ENCODE data around the gene SGO2.
"Not testable (repeated sequence)": the region's sequence is repeated elsewhere in the genome, so short reads cannot be mapped to it uniquely, and the experiment has no call there.

The SGO2 gene

DNA sequence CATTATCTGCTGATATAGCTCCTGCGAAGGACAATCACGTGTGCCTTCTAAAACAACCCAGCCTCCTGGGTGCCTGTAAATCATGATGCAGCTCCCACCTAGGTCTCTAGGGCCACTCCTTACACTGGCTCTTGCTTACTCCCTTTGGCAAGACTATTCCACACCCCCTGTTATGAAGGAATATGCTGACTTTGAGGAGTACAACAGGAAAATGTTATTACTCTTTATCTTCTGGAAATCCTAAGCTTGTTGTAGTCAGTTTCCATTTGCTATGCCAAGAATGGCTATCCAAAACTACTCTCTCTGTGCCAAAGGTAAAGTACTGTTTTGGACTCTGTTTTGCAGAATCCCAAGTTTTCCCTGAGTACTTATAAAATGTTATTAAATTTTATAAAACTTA, 7.7 kb downstream of the SGO2 start:
- DNase-seq = no peak
- WGBS (ENCODE audit: insufficient coverage) = 100% methylated on average over 2 of the region's 2 CpGs
- ChIA-PET POLR2A (no interaction called here), CTCF (interaction anchor here (0.6 kb wide), 1 partner anchor 43 kb away, joined by 3 read pairs; no protein-coding TSS in a partner anchor)
- Histone ChIP-seq H3K27ac (ENCODE audit: insufficient read depth in 1 of 2, low read depth in 1 of 2, low read length in 2 of 2, poor library complexity in 1 of 2, severe bottlenecking in 2 of 2) (no peak overlapping the region), H3K4me1 (ENCODE audit: control extremely low read depth in 1 of 4, control insufficient read depth in 4 of 4, insufficient read depth in 4 of 4, low read length in 3 of 4) (peaks cover 0 to 3% (median 0%) of the 10 kb centered on the region in 4 experiments), H3K4me3 (ENCODE audit: control insufficient read depth in 1 of 7, extremely low read depth in 1 of 7, insufficient read depth in 4 of 7, low read depth in 2 of 7, low read length in 6 of 7) (no peak overlapping the region), H3K36me3 (ENCODE audit: control insufficient read depth in 4 of 4, insufficient read depth in 4 of 4, low read length in 3 of 4) (peaks cover 5 to 38% (median 21%) of the 10 kb centered on the region in 4 experiments), H3K9me3 (ENCODE audit: control extremely low read depth in 1 of 5, control insufficient read depth in 4 of 5, insufficient read depth in 2 of 5, low read depth in 1 of 5, low read length in 4 of 5) (no peaks in the 10 kb centered on the region), H3K27me3 (replicated peaks in 2 of 5; ENCODE audit: control insufficient read depth in 4 of 5, insufficient read depth in 5 of 5, low read length in 4 of 5) (no peaks in the 10 kb centered on the region)

DNA sequence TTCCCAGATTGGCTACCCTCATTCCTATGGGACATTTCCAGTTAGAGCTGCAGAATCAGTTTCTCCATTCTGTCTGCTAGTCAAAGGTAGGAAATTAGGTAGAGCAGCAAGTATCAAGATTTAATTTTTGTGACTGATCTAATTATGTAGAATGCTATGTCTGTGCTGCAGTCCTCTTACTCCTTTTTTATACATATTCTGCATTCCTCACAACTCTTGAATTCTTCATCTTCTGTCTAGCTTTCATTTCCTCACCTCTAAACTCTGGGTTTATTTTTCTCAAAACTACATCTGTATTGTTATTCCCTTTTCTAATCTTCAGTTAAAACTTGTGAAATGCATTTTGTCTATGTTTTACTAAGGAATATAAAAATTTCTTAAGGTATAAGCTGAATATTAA, 8.6 kb downstream of the SGO2 start:
- CTCF ChIA-PET = interaction anchor here (0.5 to 2.1 kb wide), 3 partner anchors 8 to 524 kb away, joined by 3 to 5 read pairs (median 4); partner anchors contain the start of gene SGO2

DNA sequence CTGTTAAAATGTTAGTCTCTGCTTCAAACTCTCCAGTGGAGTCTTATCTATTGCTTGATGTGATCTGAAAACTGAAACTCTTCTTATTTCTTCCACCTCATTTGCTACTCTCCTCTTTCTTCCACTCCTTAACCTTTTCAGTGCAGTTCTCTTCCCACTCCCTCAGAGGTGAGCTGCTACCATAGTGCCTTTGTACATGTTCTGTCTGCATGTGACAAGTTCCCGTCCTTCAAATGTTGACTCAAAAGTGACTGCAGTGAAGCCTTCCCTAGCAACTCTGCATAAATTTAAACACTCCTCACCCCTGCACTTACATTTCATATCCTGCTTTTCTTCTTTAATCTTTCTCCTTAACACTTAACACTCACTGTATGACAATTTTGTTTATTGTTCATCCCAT, 12.1 kb downstream of the SGO2 start:
- DNase-seq = no peak
- no peaks in the 10 kb centered on the region for H3K4me1 ChIP-seq (ENCODE audit: control extremely low read depth in 1 of 4, control insufficient read depth in 4 of 4, insufficient read depth in 4 of 4, low read length in 3 of 4)
- WGBS (ENCODE audit: insufficient coverage) = 88% methylated on average over 1 of the region's 1 CpG
- ChIA-PET POLR2A (interaction anchor here (0.7 kb wide), 1 partner anchor 99 kb away, joined by 3 read pairs; no protein-coding TSS in a partner anchor), CTCF (no interaction called here)
- no peak overlapping the region for H3K4me3 ChIP-seq (ENCODE audit: control insufficient read depth in 1 of 7, extremely low read depth in 1 of 7, insufficient read depth in 4 of 7, low read depth in 2 of 7, low read length in 6 of 7)
- peaks cover 0 to 11% (median 3%) of the 10 kb centered on the region in 5 experiments for H3K9me3 ChIP-seq (ENCODE audit: control extremely low read depth in 1 of 5, control insufficient read depth in 4 of 5, insufficient read depth in 2 of 5, low read depth in 1 of 5, low read length in 4 of 5)
- H3K27ac ChIP-seq (ENCODE audit: insufficient read depth in 1 of 2, low read depth in 1 of 2, low read length in 2 of 2, poor library complexity in 1 of 2, severe bottlenecking in 2 of 2) = no peak overlapping the region
- H3K27me3 ChIP-seq (replicated peaks in 2 of 5; ENCODE audit: control insufficient read depth in 4 of 5, insufficient read depth in 5 of 5, low read length in 4 of 5) = no peaks in the 10 kb centered on the region
- H3K36me3 ChIP-seq (ENCODE audit: control insufficient read depth in 4 of 4, insufficient read depth in 4 of 4, low read length in 3 of 4) = peaks cover 21 to 65% (median 40%) of the 10 kb centered on the region in 4 experiments

More for the DNA sequence above, 8.6 kb downstream of the SGO2 start:
- POLR2A ChIA-PET = no interaction called here
- Histone ChIP-seq H3K4me3 (ENCODE audit: control insufficient read depth in 1 of 7, extremely low read depth in 1 of 7, insufficient read depth in 4 of 7, low read depth in 2 of 7, low read length in 6 of 7) (no peak overlapping the region), H3K4me1 (ENCODE audit: control extremely low read depth in 1 of 4, control insufficient read depth in 4 of 4, insufficient read depth in 4 of 4, low read length in 3 of 4) (peaks cover 0 to 3% (median 0%) of the 10 kb centered on the region in 4 experiments), H3K27ac (ENCODE audit: insufficient read depth in 1 of 2, low read depth in 1 of 2, low read length in 2 of 2, poor library complexity in 1 of 2, severe bottlenecking in 2 of 2) (no peak overlapping the region), H3K9me3 (ENCODE audit: control extremely low read depth in 1 of 5, control insufficient read depth in 4 of 5, insufficient read depth in 2 of 5, low read depth in 1 of 5, low read length in 4 of 5) (peaks cover 0 to 1% (median 0%) of the 10 kb centered on the region in 5 experiments), H3K27me3 (replicated peaks in 2 of 5; ENCODE audit: control insufficient read depth in 4 of 5, insufficient read depth in 5 of 5, low read length in 4 of 5) (no peaks in the 10 kb centered on the region), H3K36me3 (ENCODE audit: control insufficient read depth in 4 of 4, insufficient read depth in 4 of 4, low read length in 3 of 4) (peaks cover 5 to 41% (median 22%) of the 10 kb centered on the region in 4 experiments)
- no peak for DNase-seq

DNA sequence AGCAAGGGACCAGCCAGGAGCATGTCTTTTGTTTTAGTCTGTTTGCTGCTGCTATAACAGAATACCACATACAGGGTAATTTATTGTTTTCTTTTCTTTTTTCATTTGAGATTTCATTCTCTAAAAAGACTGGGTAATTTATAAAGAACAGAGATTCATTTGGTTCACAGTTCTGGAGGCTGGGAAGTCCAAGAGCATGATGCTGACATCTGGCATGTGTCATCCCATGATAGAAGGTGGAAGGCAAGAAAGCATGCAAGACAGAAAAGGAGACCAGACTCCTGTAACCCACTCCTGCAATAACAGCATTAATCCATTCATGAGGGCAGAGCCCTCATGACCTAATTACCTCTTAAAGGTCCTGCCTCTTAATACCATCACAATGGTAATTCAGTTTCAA, 14.8 kb downstream of the SGO2 start:
- ChIA-PET POLR2A (no interaction called here), CTCF (no interaction called here)
- Histone ChIP-seq H3K9me3 (ENCODE audit: control extremely low read depth in 1 of 5, control insufficient read depth in 4 of 5, insufficient read depth in 2 of 5, low read depth in 1 of 5, low read length in 4 of 5) (peaks cover 0 to 14% (median 3%) of the 10 kb centered on the region in 5 experiments), H3K36me3 (ENCODE audit: control insufficient read depth in 4 of 4, insufficient read depth in 4 of 4, low read length in 3 of 4) (peaks cover 19 to 77% (median 39%) of the 10 kb centered on the region in 4 experiments), H3K4me1 (ENCODE audit: control extremely low read depth in 1 of 4, control insufficient read depth in 4 of 4, insufficient read depth in 4 of 4, low read length in 3 of 4) (no peaks in the 10 kb centered on the region), H3K27me3 (replicated peaks in 2 of 5; ENCODE audit: control insufficient read depth in 4 of 5, insufficient read depth in 5 of 5, low read length in 4 of 5) (no peaks in the 10 kb centered on the region), H3K27ac (ENCODE audit: insufficient read depth in 1 of 2, low read depth in 1 of 2, low read length in 2 of 2, poor library complexity in 1 of 2, severe bottlenecking in 2 of 2) (no peak overlapping the region), H3K4me3 (ENCODE audit: control insufficient read depth in 1 of 7, extremely low read depth in 1 of 7, insufficient read depth in 4 of 7, low read depth in 2 of 7, low read length in 6 of 7) (no peak overlapping the region)
- no peak for DNase-seq

GRCh38 chr2:200566596-200566995, 40.6 kb downstream of the SGO2 start:
- DNase-seq; H3K4me1 ChIP-seq (ENCODE audit: control extremely low read depth in 1 of 4, control insufficient read depth in 4 of 4, insufficient read depth in 4 of 4, low read length in 3 of 4); POLR2A ChIA-PET; H3K9me3 ChIP-seq (ENCODE audit: control extremely low read depth in 1 of 5, control insufficient read depth in 4 of 5, insufficient read depth in 2 of 5, low read depth in 1 of 5, low read length in 4 of 5); H3K27me3 ChIP-seq (replicated peaks in 2 of 5; ENCODE audit: control insufficient read depth in 4 of 5, insufficient read depth in 5 of 5, low read length in 4 of 5); CTCF ChIA-PET; H3K4me3 ChIP-seq (ENCODE audit: control insufficient read depth in 1 of 7, extremely low read depth in 1 of 7, insufficient read depth in 4 of 7, low read depth in 2 of 7, low read length in 6 of 7); H3K27ac ChIP-seq (ENCODE audit: insufficient read depth in 1 of 2, low read depth in 1 of 2, low read length in 2 of 2, poor library complexity in 1 of 2, severe bottlenecking in 2 of 2): not testable (repeated sequence)
- 98% methylated on average over 12 of the region's 12 CpGs for WGBS (ENCODE audit: insufficient coverage)
- peaks cover 0 to 13% (median 6%) of the 10 kb centered on the region in 4 experiments for H3K36me3 ChIP-seq (ENCODE audit: control insufficient read depth in 4 of 4, insufficient read depth in 4 of 4, low read length in 3 of 4)

- H3K36me3 ChIP-seq (ENCODE audit: control insufficient read depth in 4 of 4, insufficient read depth in 4 of 4, low read length in 3 of 4) = peaks cover 0 to 16% (median 10%) of the 10 kb centered on the region in 4 experiments
- H3K4me1 ChIP-seq (ENCODE audit: control extremely low read depth in 1 of 4, control insufficient read depth in 4 of 4, insufficient read depth in 4 of 4, low read length in 3 of 4) = no peaks in the 10 kb centered on the region
- no peaks in the 10 kb centered on the region for H3K27me3 ChIP-seq (replicated peaks in 2 of 5; ENCODE audit: control insufficient read depth in 4 of 5, insufficient read depth in 5 of 5, low read length in 4 of 5)
- no peak overlapping the region for H3K4me3 ChIP-seq (ENCODE audit: control insufficient read depth in 1 of 7, extremely low read depth in 1 of 7, insufficient read depth in 4 of 7, low read depth in 2 of 7, low read length in 6 of 7)
- ChIA-PET POLR2A (no interaction called here), CTCF (interaction anchor here (1.4 to 2.0 kb wide), 2 partner anchors 50 to 132 kb away, joined by 3 to 6 read pairs; no protein-coding TSS in a partner anchor)
- H3K27ac ChIP-seq (ENCODE audit: insufficient read depth in 1 of 2, low read depth in 1 of 2, low read length in 2 of 2, poor library complexity in 1 of 2, severe bottlenecking in 2 of 2) = no peak overlapping the region
- peaks cover 0 to 5% (median 0%) of the 10 kb centered on the region in 5 experiments for H3K9me3 ChIP-seq (ENCODE audit: control extremely low read depth in 1 of 5, control insufficient read depth in 4 of 5, insufficient read depth in 2 of 5, low read depth in 1 of 5, low read length in 4 of 5)
- no peak for DNase-seq
- WGBS (ENCODE audit: insufficient coverage) = no CpG with 5 or more reads among the region's 3 CpGs
Measured at GRCh38 chr2:200567932-200568331, 41.9 kb downstream of the SGO2 start.

GRCh38 chr2:200575957-200576356, 50.0 kb downstream of the SGO2 start:
- Histone ChIP-seq H3K4me1 (ENCODE audit: control extremely low read depth in 1 of 4, control insufficient read depth in 4 of 4, insufficient read depth in 4 of 4, low read length in 3 of 4) (no peaks in the 10 kb centered on the region), H3K4me3 (ENCODE audit: control insufficient read depth in 1 of 7, extremely low read depth in 1 of 7, insufficient read depth in 4 of 7, low read depth in 2 of 7, low read length in 6 of 7) (no peak overlapping the region), H3K9me3 (ENCODE audit: control extremely low read depth in 1 of 5, control insufficient read depth in 4 of 5, insufficient read depth in 2 of 5, low read depth in 1 of 5, low read length in 4 of 5) (no peaks in the 10 kb centered on the region), H3K27me3 (replicated peaks in 2 of 5; ENCODE audit: control insufficient read depth in 4 of 5, insufficient read depth in 5 of 5, low read length in 4 of 5) (no peaks in the 10 kb centered on the region), H3K27ac (ENCODE audit: insufficient read depth in 1 of 2, low read depth in 1 of 2, low read length in 2 of 2, poor library complexity in 1 of 2, severe bottlenecking in 2 of 2) (no peak overlapping the region), H3K36me3 (ENCODE audit: control insufficient read depth in 4 of 4, insufficient read depth in 4 of 4, low read length in 3 of 4) (peaks cover 0 to 26% (median 8%) of the 10 kb centered on the region in 4 experiments)
- peak; percentile 37 to 69 (median 56) for DNase-seq
- ChIA-PET POLR2A (no interaction called here), CTCF (interaction anchor here (0.6 to 1.9 kb wide), 5 partner anchors 10 to 128 kb away, joined by 3 to 11 read pairs (median 3); partner anchors contain the start of gene AOX1)
- WGBS (ENCODE audit: insufficient coverage) = no CpG with 5 or more reads among the region's 2 CpGs

All from common myeloid progenitor, CD34-positive (primary cell).